GM23248 (cell line): ENCODE measurements around the gene PSG4. TPM values are rescaled to one million over a fixed set of nuclear protein-coding genes. Genes with fewer than 3 reads are reported as not detected.
"Not testable (repeated sequence)": the region's sequence is repeated elsewhere in the genome, so short reads cannot be mapped to it uniquely, and the experiment has no call there.

Experiments
- DNase-seq: peaks from one replicate; pipeline ENCODE4 v3.0.0-alpha.2; 2015
- H2AFZ ChIP-seq: fragments of 200-600 bp; sonication (generic); 2 replicates; pipeline ENCODE4 v1.6.1; 2016; ENCODE audit warnings: antibody characterized with exemption
- H3F3A ChIP-seq: fragments of 200-600 bp; sonication (generic); 2 replicates; pipeline ENCODE4 v1.6.1; 2016; ENCODE audit warnings: mild to moderate bottlenecking, antibody characterized with exemption, mixed run types; ENCODE audit not compliant: insufficient read depth
- H3K27ac ChIP-seq: fragments of 200-600 bp; sonication (generic); 2 replicates; pipeline ENCODE4 v1.5.1; 2016; ENCODE audit warnings: mild to moderate bottlenecking
- H3K27me3 ChIP-seq: fragments of 200-600 bp; sonication (generic); replicated peaks from 2 replicates; pipeline ENCODE4 v1.6.1; 2016; ENCODE audit warnings: mild to moderate bottlenecking; ENCODE audit not compliant: insufficient read depth
- H3K36me3 ChIP-seq: fragments of 200-600 bp; sonication (generic); 2 replicates; pipeline ENCODE4 v1.6.1; 2016; ENCODE audit warnings: low read depth, mild to moderate bottlenecking
- H3K4me1 ChIP-seq: fragments of 200-600 bp; sonication (generic); 2 replicates; pipeline ENCODE4 v1.6.1; 2016; ENCODE audit warnings: mild to moderate bottlenecking; ENCODE audit not compliant: insufficient read depth
- H3K4me2 ChIP-seq: fragments of 200-600 bp; sonication (generic); one replicate; pipeline ENCODE4 v1.6.1; 2016; ENCODE audit warnings: mild to moderate bottlenecking; ENCODE audit not compliant: unreplicated experiment
- H3K4me3 ChIP-seq: fragments of 200-600 bp; sonication (generic); 2 replicates; pipeline ENCODE4 v1.5.1; 2016; ENCODE audit warnings: mild to moderate bottlenecking
- H3K79me2 ChIP-seq: fragments of 200-600 bp; sonication (generic); 2 replicates; pipeline ENCODE4 v1.6.1; 2016; ENCODE audit warnings: mild to moderate bottlenecking; ENCODE audit not compliant: insufficient read depth
- H3K9ac ChIP-seq: fragments of 200-600 bp; sonication (generic); 2 replicates; pipeline ENCODE4 v1.6.1; 2016; ENCODE audit warnings: mild to moderate bottlenecking
- H3K9me2 ChIP-seq: fragments of 200-600 bp; sonication (generic); 2 replicates; pipeline ENCODE4 v1.6.1; 2016; ENCODE audit warnings: mixed run types, mild to moderate bottlenecking, moderate library complexity; ENCODE audit not compliant: insufficient read depth
- H3K9me3 ChIP-seq: fragments of 200-600 bp; sonication (generic); one replicate; pipeline ENCODE4 v1.6.1; 2017; ENCODE audit warnings: low read depth
- H4K20me1 ChIP-seq: fragments of 200-600 bp; sonication (generic); 2 replicates; pipeline ENCODE4 v1.6.0; 2016; ENCODE audit not compliant: insufficient read depth
- WGBS, 2 experiments: methylation state at CpG; one replicate each; pipeline ENCODE4 v1.1.6; 2015 to 2017; ENCODE audit warnings: low lambda C conversion rate in 2 of 2, low coverage in 1 of 2; ENCODE audit errors: missing lambda C conversion rate in 2 of 2; 5-methylcytosine and 5-hydroxymethylcytosine counted together
- in situ Hi-C: fragments of 300-500 bp; cut with MboI; formaldehyde crosslinking; loops from 2 replicates; pipeline ENCODE4 v1.15.0; 2020
- polyA plus RNA-seq: library from polyadenylated mRNA; unstranded; fragments of >200 nt; fragmentation: Nextera tagmentation; extraction: Ambion mirVana; gene quantifications from 2 replicates; pipeline ENCODE4 v1.2.1, GENCODE V29; 2016
- total RNA-seq: library from RNA; depleted of rRNA; stranded (reverse); fragments of >200 nt; shearing (Covaris generic); gene quantifications from 2 replicates; pipeline ENCODE4 v1.2.3, GENCODE V29; 2014

PSG4 gene
- total and polyA plus RNA-seq, 2 experiments from 2014 or later = 105 to 174 TPM

GRCh38 chr19:43194397-43194796 lies 11.0 kb downstream of the PSG4 start:
- H3F3A ChIP-seq = peaks cover 26% of the 10 kb centered on the region
- H3K79me2 ChIP-seq, H3K27me3 ChIP-seq, H3K27ac ChIP-seq, H3K36me3 ChIP-seq, in situ Hi-C loops, H3K4me2 ChIP-seq, H2AFZ ChIP-seq, DNase-seq, H4K20me1 ChIP-seq, H3K4me3 ChIP-seq, H3K9me2 ChIP-seq, H3K4me1 ChIP-seq, H3K9ac ChIP-seq, H3K9me3 ChIP-seq: not testable (repeated sequence)
- 87% methylated on average over 7 of the region's 7 CpGs for WGBS, 2 experiments

- H3K79me2 ChIP-seq, H3K27ac ChIP-seq, H3K9ac ChIP-seq, H3K4me3 ChIP-seq, H3K9me2 ChIP-seq, in situ Hi-C loops, H3K4me1 ChIP-seq, DNase-seq, H3K27me3 ChIP-seq, H3K36me3 ChIP-seq, H4K20me1 ChIP-seq, H2AFZ ChIP-seq, H3K4me2 ChIP-seq, H3K9me3 ChIP-seq: not testable (repeated sequence)
- WGBS, 2 experiments = 59 to 66% methylated on average over 4 of the region's 4 CpGs
- peaks cover 19% of the 10 kb centered on the region for H3F3A ChIP-seq
Observed at GRCh38 chr19:43192381-43193155, 12.9 kb downstream of the PSG4 start.

- Histone ChIP-seq H3K79me2 (peaks cover 35% of the 10 kb centered on the region), H3K4me1 (peaks cover 36% of the 10 kb centered on the region), H3F3A (peaks cover 27% of the 10 kb centered on the region)
- DNase-seq = peak; percentile 25
- H3K36me3 ChIP-seq, H3K27me3 ChIP-seq, H3K4me3 ChIP-seq, H3K9me2 ChIP-seq, H2AFZ ChIP-seq, H4K20me1 ChIP-seq, H3K9ac ChIP-seq, H3K4me2 ChIP-seq, H3K27ac ChIP-seq, H3K9me3 ChIP-seq, in situ Hi-C loops: not testable (repeated sequence)
- WGBS, 2 experiments = 48 to 59% methylated on average over 7 to 9 of the region's 9 CpGs
Observed at GRCh38 chr19:43188092-43188491, 17.3 kb downstream of the PSG4 start.

DNA sequence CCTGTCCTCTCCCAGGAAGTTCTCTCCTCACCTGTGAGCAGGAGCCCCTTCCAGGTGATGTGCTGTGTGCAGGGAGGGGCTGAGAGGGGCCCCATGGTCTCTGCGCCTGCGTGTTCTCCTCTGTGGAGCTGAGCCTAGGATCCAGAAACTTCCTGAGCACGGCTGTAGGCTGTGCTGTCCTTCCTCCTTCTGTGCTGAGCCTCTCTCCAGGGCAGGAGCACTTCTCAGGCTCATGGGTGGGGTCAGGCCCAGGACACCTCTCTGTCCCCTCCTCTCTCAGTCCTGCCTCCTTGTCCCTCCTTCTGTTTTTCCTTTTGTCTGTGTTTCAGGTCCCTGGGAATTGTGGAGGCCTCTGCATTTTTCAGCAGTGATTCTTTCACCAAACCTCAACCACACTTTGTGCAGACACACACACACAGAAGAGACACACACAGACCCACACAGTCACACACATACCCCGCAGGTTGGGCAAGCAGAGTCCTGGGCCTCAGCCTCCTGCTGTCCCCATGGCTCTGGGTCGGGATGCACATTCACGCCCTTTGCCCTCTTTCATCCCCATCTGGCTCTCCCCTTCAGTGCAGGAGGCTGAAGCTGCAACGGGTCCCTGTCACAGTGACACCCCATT lies 19.0 kb downstream of the PSG4 start, which contains the start of gene PSG5:
TSS of gene PSG5 (minus strand) at position 226 of the 625 bp plus-strand sequence. CDS start at position 95, 131 bp downstream.
- peak within 1 kb of the TSS; percentile 82 for H3K9ac ChIP-seq
- peaks cover 38% of the 10 kb centered on the region for H3F3A ChIP-seq
- in situ Hi-C loops, H3K9me3 ChIP-seq, H2AFZ ChIP-seq, H4K20me1 ChIP-seq, H3K36me3 ChIP-seq, H3K9me2 ChIP-seq, H3K27me3 ChIP-seq: not testable (repeated sequence)
- H3K79me2 ChIP-seq = peaks cover 35% of the 10 kb centered on the region
- peak within 1 kb of the TSS; percentile 95 for H3K27ac ChIP-seq
- peak; percentile 45 for DNase-seq
- H3K4me2 ChIP-seq = peak within 1 kb of the TSS; percentile 90
- WGBS, 2 experiments = 65 to 69% methylated on average over 6 to 7 of the region's 7 CpGs
- peak within 1 kb of the TSS; percentile 81 for H3K4me3 ChIP-seq
- H3K4me1 ChIP-seq = peaks cover 49% of the 10 kb centered on the region
